HG03196 (cell line): Measurements from ENCODE around the gene MRPS6.

Experiments used
- ATAC-seq: cut with Tn5 transposase; IDR thresholded peaks from one replicate; pipeline ENCODE4 v1.9.1; 2021; ENCODE audit not compliant: unreplicated experiment

MRPS6 gene

DNA sequence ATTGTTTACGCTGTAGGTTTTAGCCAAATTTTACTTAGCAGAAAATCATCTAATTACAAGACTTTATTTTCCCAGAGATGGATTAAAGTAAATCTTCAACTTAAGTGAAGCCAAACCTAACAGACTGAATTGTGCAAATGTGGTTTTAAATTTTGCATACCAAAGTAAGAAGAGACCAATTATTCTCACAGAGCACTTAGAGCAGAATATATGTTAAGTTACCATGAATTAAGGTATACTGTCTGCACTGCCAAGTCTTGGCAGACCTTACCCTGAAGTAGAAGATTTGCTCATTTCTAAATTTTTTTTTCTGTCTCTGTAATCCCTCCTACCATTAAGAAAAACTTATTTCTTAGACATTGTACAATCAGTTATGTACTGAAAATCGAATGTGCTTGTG is 24.1 kb downstream of the MRPS6 start:
- ATAC-seq: no peak

DNA sequence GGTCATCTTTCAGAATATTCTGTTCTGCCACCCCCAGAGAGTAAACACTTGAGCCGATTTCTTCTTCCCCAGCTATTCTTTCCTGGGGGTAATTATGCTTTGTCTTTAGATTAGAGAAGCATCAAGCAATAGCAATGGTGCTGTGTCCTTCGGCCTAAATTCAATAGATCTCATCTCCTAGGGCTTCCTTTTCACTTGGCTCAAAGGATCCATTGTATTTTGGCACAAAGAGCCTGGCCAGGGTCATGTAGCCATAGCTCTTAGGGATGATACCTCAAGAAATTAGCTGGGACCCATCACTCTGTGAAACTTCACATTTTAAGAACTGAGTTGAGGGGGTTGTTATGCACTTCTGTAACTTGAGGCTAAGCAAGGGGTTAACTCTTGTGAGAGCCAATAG is 27.0 kb downstream of the MRPS6 start:
- no peak for ATAC-seq

DNA sequence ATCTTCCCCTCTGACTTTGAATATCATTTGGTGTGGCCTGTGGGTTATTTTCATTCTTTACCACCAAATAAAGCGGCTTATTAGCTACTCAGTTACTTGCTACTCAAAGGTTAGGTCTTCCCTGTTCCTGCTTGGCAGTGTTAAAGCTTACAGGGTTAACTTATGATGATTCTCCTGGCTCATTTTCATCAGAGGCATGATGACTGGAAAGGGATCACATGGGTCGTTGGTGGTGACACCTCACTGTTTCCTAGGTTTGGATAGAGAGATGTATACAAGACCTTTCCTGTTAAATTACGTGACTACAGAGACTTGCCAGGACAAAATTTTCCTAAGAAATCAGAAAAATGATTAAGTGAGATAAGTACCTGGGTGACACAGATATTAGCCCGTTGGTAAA is 27.4 kb downstream of the MRPS6 start:
- no peak for ATAC-seq

DNA sequence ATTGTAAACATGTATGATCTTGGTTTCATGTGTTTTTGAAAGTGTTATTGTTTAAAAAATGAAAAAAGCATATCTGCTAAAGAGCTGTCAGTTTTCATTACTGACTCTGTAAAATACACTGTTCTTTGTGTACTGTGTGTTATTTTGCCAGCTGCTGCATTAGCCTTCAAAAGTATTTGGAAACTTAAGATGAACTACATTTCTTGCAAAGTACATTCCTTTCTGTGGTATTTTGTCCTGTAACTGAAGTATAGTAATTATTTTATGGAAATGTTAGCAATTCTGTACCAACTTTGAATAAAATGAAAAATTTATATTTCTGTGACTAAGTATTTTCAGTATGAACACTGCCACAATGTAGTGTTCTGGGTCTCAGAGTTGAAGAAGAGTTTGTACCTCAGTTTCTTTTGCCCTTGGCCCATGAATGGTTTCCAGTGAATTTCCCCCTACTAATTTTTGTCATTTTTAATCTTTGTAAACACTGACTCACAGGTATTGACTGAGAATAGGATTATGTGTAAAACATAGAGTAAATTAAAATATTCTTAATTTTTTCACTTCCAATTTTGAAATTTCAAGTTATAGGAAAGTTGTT is 32.7 kb downstream of the MRPS6 start:
- no peak for ATAC-seq

DNA sequence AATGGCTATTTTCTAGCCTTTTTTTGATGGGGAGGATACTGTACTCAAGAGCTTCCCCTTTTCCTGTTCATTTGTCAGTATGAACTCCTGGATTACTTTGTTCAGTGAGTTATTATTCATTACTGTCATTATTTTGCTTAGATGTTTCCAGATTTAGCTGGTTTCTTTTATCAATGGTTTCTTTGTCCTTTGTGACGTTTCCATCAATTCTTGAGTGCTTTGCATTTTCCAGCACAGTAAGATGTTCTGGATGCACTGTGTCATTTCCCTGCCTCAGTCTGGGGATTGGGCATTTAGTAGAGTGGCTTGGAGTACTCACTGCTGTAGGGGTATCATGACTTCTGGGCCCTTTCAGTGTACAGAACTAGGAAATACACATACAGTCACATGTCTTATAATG is 34.2 kb downstream of the MRPS6 start:
- ATAC-seq: no peak

DNA sequence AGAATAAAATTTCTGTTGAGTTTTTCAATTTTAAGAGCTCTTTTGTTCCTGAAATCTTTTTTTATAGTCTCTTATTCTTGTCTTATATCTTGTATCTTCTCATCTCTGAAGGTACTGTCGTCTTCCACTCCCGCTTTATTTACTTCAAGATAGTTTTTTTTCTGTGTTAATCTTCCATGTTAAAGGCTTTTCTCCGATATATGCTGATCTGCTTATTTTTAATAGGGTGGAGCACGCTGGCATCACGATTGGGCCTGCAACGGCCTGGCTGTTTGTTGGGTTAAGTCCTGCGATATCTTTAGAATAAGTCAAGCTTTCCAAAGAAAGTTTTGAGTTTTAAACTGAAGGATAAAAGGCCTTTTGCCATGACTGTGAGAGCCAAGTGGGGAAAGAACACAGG is 35.7 kb downstream of the MRPS6 start:
- no peak for ATAC-seq

DNA sequence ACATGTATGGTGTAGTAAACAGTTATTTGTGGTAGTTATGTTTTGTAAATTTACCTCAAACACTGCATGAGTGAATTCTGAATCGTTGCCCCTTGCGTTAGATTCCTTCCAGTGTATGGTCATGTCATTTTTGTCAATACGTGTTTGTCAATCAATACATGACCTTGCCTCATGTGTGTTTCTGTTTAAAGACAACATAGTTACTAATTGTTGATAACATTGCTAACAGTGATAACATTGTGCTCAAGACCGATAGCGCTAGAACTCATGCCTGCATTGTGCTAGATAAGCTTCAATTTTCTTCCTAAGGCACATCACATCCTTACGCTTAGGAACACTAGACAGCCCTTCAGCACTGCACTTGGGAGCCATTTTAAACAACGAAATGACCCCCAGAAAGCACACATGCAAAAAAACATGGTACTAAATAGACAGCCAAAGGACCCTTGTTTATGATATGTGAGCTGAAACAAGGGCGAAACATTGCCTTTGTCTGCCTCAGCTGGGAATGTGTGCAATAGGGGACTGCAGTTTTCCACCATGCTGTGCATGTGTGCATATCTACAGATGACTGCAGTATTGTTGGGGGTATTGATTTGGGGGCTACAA is 37.3 kb downstream of the MRPS6 start:
- no peak for ATAC-seq

DNA sequence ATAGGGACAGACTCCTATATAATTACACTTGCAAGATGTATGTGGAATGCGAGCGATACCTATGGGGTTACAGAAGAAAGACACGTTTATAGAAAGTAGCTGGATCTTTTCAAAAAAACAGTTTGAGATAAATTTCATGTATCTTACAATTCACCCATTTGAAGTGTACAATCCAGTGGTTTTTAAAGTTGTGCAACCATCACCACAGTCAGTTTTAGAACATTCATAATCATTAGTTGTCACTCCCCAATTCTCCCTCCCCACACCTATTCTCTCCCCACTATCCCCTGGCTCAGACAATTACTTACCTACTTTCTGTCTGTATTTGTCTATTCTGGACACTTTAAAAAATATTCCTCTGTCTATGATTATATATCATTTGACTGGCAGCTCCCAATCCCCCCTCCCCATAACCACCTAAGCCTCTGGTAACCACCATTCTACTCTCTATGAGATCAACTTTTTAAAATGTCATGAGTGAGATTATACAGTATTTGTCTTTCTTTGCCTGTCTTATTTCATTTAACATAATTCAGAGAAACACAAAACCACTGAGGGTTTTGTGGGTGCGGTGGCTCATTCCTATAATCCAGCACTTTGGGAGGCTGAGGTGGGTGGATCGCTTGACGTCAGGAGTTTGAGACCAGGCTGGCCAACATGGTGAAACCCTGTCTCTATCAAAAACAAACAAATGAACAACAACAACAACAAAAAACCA is 39.1 kb downstream of the MRPS6 start:
- no peak for ATAC-seq

DNA sequence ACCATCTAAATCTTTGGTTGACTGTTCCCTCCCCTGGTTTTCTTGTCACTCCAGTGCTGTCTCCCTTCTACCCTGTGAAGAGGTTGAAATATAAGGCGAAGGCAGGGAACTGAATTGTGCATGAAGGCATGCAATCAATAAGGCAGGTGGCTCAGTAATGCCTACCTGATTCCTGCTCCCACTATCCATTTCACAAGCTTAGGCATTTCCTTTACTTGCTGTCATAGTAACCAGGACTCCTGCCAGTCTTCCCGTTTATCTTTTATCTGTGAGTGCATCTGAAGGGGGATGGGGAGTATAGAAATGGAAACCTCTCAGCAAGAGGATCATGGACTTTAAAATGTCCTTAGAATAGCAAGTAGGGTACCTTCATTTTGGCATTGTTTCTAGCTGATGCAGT is 40.5 kb downstream of the MRPS6 start:
- no peak for ATAC-seq

DNA sequence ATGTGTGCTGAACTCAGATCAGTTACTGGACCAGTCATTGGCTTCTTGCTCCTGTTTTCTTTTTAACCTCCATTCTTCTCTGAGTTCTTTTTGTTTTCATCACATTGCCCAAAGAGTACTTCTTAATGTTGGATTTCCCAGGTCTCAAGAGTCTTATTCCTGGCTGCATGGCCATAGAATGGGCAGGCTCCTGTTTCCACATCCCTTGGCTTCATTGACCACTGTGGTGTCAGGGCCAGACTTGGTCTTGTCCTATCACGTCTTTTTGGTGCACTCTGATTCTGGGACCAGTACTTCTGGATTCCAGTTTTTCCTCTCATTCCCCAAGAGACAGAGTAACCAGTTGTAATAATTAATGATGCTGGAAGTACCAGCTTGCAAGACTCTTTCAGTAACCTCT is 41.8 kb downstream of the MRPS6 start:
- ATAC-seq: no peak

DNA sequence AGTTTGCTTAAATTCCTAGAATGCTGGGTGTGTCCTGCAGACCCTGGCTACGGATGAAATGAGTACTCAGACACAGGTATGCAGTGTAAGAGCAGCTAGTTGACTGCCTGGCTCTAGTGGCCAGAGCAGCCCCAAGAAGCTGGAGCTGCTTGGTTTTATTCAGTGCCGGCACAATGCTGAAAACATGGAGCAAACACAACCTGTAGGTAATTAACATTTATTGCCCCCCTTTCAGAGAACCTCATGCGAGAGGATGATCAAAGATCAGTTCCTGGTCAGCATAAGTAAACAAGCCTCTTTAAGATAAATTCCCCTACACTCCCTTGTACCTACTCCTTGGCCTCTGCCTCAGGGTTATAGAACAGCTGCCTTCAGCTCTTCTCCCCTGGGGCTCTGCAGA is 43.2 kb downstream of the MRPS6 start:
- ATAC-seq: no peak

DNA sequence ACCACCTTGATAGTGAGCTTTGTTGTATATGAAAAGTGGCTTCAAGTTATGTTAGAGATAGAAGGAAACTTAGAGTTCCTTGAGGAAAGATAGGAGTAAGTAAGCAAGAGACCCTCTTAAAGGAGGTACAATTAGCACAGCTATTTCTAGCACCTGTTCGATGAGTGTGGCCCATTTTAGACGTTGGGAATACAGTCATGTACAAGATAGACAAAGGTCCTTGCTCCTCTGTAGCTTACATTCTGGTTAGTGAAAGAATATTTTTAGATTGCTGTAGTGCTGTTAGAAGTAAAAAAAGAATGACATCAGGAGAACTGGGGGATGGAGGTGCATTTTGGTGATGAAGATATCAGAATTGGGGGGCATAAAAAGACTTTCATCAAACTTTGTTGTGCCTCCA is 47.5 kb downstream of the MRPS6 start:
- no peak for ATAC-seq

DNA sequence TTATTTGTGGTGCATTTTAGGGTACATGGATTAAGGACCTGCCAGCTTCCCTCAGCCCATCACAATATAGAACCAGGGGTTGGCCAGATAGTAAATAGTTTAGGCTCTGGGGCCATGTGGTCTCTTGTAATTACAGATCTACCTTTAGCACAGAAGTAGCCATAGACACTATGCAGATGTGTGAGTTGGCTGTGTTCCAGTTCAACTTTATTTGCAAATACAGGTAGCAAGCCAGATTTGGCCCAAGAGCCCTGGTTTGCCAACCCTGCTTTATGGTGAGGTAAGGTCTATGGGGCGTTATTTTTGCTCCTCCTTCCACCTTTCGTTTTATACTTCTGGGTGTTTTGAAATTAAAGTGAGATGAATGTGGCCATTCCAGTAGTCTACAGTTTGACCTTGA is 48.7 kb downstream of the MRPS6 start:
- ATAC-seq: no peak

DNA sequence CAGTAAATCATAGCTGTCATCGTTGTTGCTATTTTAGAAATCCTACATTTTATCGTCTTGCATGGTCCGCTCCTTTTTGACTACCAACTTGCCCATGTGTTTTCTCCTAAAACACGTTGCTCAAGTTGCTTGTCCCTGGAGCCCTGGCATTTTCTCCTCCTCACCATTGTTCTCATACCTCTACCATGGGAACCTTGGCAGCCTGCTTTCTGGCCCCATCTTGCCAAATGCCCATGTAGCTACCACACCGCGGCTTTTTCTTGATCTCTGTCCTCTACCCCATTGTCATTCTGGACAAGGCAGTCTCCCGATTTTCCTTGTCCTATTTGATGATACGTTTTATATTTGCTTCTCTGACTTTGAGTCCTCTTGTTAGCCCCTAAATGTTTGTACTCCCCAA is 50.2 kb downstream of the MRPS6 start:
- no peak for ATAC-seq

DNA sequence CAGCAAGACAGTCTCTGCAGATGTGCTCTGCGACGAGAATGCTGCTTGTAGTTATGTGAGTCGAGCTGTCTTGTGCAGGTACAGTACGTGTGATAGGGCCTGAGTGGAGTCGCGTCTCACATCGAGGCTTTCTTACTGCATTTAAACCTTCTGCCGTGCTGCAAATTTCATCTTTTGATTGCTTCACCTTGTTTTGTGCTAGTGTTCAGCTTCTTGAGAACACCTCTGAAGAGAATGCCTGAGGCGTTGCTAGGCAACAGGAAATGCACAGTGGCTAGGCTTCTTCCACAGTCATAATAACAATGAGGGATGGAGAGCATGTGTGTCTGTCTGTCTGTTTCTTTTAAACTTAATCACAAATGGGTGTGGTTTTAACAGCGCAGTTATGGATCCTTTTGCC is 52.9 kb downstream of the MRPS6 start:
- ATAC-seq: no peak

DNA sequence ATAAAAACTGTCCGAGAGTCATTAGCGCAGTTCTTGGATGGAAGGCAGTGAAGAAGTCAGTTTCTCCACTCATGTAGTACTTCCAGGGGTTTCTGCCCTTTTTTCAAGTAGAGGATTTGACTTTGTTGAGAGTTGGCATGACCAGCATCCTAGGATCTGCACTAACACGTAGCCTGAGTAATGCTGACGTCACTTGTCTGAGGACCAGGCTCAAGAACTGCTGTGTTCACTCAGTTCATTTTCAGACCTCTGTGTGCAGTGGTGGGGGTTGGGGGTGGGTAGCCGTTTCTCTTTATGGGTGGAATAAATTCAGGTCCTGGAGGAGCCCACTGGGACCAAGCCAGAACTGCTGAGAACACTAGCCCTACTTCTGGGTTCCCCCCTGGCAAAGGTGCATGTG is 53.3 kb downstream of the MRPS6 start:
- no peak for ATAC-seq

DNA sequence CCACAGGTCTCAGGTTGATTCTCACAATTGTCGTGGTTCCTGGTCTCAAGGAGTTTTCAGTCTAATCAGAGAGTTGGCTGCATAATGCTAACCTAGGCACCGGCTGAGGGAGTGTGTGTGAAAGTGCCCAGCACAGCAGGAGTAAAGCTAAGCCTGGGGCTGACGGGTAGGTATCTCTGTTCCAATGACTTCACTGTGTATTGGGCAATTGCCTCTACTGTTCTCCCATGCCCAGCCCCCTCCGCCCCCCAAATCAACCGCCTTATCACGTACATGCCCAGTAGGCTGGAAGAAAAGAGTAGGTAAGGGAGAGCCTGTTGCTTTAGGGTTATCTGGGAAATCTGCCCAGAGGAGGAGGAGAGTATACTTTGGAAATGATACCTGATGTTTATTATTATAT is 54.7 kb downstream of the MRPS6 start:
- no peak for ATAC-seq

DNA sequence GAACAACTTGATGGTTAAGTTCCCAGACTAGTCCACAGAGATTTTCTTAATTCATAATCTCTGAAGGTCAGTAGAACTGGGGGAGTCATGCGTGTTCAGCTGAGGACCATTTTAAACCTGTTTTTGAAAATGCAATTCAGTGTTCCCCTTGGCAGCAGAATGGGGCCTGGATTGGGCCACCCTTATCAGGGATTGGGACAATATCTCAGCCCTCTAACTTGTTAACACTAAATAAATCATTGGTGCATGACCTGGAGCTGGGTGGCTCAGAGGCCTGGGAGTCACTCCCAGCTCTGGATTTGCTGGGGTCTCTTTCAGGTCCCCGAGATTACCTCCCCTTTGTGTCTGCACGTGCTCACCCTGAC is 55.3 kb downstream of the MRPS6 start:
- no peak for ATAC-seq

DNA sequence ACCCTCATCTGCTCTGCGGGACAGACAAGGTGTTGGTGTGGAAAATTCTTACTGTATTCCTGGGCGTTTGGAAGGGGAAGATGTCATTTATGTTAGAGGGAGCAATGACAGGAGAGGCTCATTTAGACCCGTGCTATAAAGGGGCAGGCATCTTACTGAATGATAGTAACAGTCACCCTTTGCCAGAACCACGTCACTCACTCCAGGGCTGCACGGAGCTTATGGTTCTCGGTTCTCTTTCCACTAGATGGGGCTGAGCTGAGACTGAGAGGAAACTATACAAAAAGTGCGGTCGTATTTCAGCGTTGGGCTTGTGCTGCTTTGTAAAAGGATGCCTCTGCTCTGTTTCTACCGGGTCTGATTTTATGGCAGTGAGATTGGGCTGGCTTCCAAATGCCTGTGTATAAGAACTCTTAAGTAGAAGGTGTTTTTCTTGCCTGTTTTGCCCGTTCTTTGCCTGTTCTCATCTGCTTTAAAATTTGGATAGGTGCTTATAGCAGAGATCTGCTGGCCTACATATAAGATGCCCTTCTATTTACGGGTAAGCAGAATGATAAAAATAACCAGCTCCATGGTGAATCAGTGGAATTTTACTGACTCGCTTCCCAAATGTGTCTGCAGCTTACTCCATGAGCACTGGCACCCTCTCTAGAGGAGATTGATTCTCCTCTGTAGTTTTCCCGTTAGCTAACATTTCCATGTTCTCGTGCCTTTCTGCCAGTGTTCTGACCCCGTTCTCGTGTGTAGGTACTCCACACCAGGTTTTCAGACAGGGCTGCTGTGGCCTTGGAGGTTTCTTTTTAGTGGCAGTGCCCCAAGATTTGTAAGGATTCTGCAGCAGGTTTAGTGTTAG is 55.9 kb downstream of the MRPS6 start:
- ATAC-seq: no peak

DNA sequence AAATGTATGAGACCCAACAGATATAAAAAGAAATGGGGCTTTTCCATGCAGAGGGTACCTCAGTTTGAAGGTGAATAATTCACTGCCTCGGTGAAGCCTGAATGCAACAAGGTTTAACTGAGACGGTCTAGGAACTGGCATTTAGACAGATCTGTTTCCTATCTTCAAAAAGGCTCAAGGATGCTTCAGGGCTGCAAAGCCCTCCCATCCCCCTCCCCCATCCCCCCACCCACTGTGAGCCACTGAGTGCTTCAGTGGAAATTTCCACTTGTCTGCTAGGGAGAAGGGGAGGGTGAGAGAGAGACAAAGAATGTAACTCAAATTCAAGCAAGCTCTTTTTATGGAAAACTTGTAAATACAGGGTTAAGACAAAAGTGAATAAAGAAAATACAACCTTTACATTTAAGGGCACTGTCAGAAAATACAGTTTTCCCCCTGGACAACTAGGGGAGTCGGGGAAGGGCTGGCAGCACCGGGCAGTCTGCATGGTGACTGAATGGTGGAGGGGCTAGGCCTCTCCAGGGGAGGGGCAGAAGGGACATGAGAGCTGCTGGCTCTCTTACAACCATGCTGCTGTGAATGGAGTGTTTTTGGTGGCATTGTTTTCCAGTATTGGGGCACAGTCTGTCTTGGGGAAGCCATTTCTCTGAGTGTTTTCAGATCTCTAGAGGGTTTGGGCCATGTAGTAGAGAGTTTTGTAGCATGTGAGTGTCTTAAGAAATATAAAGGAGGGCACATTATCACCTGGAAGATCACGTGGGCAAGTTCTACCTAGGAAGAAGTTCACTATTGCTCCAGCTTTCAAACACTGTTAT is 56.7 kb downstream of the MRPS6 start:
- no peak for ATAC-seq

DNA sequence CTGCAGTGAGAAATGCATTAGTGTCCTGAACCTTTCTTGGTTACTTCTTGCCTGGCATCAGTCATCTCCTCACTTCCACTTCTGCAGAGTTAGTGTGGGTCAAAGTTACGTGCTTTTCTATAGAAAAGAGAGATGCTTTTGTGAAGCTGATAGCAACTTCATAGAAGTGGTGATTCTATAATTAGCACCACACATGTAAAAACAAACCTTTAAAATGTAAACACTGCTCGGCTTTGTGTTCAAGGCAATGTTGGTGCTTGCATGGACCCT is 57.3 kb downstream of the MRPS6 start:
- ATAC-seq: no peak
